Fibroblast of skin of left biceps (primary cell): ENCODE results near the gene SLAMF6.
"Not testable (repeated sequence)": the region's sequence is repeated elsewhere in the genome, so short reads cannot be mapped to it uniquely, and the experiment has no call there.

Experiments used
- DNase-seq, 2 experiments: peaks; one replicate each; pipeline ENCODE4 v3.0.0-alpha.2; 2013; ENCODE audit warnings: low read depth in 2 of 2

SLAMF6 gene

DNA sequence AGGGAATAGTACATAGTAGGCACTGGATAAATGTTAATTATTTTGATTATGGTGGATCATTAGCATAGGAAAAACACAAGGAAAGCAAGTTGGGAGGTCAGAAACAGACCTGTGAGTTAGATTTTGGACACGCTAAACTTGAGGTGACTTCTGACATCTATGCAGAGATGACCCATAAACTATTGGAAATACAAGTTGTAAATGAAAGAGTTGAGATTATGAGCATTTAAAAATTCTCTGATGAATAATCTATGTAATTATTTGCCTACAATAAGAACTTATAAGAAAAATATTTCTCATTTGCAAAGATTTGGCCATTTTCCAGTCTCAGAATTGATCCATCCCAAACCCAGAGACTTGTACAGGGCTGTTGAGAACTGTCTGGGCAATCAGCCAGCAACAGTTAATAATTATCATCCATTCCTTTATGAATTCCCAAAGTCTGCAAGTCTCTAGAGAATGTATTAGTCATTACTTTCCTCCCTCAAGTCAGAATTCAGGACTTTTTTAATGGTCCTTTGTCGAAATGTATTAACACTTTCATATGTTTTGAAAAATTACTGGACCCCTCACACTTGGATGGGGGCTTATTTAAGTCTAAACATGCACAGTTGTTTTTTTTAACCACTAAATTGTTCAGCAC, 19.4 kb upstream of the SLAMF6 start:
- DNase-seq = no peak

DNA sequence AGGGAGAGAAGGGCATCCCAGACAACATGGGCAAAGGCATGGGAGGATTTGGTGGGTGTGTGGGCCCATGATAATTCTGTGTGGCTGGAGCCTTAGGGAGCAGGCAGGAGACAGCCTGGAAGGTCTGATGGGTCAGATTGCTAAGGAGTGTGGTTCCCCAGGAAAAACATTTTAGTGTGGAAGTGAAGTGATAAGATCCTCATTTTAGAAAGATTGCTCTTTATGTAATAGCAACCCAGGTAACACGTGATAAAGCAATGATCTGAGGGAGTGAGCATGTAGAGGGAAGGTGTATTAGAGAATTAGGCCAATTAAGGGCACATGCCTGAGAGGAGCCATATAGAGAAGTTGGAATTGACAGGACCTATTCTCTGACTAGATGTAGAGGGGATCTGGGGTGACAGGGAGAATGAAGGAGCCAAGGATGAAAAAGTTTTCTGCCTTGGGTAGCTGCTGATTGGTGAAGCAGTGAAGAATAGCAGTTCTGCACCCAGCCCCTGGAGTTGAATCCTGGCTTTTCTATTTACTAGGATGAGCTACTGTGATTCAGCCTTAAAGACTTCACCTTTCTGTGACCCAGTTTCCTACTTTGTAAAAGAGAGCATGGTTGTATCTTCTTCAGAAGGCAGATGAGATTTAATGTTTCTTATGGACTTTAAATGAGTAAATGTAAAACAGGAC, 18.7 kb upstream of the SLAMF6 start:
- DNase-seq = no peak

DNA sequence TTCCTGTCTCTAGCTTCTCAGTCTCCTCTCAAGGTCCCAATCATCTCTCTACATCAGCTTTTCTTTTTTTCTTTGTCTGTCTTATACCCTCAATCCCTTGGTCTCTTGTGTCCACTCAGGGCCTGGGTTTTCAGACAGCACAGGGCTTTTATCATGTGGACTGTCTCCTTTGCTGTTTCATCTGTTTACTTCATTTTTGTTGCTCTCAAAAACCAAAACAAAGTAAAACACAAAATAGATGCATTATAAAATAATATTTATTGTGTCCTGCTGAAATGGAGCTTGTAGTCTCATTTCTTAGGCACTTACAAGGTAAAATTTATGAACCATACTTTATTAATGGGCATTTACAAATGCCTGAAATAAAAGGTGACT, 17.8 kb upstream of the SLAMF6 start:
- DNase-seq = no peak

DNA sequence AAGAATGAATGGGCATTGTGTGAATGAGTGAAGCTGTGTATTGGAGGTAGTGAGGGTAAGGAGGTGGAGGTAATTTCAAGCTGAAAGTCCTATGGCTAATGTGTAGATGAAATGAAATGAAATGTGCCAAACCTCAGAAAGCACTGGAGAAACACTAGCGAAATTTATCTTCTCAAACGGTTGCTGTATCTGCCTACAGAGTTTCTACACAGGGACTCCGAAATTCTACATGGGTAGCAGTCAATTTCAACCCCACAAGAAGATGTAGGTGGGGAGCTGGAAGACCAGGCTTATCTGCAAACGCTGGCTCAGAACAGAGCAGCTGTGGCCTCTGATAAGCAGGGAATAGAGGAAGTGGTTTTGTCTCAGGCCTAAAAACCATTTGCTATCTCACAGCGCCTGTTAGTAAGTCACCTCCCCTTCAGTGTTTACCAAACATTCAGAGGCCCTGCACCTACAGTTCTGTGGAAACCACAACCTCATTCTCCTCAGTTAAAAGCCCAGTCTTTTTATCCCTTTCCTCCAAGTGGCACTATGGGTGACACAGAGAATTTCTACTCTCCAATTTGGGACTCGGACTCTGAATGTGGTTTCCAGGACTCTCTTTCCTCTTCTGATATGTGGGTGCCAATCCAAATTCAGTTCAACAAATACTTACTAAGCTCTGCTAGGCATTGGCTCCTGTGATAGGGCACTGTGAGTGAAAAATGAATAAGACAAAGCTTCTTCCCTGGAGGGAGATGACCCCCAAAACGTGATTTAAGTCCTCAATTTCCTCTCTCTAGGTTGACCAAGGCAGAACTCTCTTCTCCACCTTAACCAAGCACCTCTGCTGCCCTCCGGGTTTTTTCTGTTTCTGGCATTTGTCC, 17.2 kb upstream of the SLAMF6 start:
- no peak for DNase-seq

DNA sequence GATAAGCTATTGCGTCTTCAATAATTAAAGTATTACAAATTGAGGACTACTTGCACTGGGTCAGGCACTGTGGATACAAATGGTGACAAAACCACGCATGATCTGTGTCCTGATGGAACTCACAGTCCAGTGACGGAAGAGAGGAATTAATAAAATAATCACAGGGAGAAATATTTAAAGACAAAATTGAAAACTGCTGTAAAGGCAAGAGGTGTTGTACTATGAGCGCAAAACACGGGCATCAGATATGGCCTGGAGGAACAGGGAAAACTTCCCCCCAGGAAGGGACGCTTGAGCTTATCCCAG, 16.6 kb upstream of the SLAMF6 start:
- no peak for DNase-seq

DNA sequence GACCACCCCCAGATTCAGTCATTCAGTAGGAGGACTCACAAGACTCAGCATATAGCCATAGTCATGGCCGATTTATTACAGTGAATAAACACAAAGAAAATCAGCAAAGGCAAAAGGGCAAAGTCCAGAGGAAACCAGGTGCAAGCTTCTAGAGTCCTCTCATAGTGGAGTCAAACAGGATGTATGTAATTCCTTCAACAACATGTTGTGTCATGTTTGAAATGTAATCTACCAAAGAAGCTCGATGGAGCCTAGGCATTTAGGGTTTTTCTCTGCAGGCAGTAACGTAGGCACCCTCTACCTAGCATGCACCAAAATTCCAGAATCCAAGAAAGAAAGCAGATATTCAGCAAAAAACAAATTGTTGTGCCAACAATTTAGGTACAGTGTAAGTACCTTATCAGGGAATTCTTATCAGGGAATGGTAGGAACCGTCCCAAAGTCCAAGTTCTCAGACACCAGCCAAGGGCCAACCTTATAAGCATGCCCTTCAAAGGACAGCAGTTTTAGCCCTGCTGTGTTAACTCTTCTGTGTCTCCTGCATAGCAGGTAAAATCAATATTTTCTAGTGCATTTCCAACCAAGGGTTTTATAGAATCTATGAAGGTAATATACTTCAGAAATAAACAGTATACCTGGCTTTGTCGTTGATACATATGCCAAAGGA, 16.1 kb upstream of the SLAMF6 start:
- no peak for DNase-seq

DNA sequence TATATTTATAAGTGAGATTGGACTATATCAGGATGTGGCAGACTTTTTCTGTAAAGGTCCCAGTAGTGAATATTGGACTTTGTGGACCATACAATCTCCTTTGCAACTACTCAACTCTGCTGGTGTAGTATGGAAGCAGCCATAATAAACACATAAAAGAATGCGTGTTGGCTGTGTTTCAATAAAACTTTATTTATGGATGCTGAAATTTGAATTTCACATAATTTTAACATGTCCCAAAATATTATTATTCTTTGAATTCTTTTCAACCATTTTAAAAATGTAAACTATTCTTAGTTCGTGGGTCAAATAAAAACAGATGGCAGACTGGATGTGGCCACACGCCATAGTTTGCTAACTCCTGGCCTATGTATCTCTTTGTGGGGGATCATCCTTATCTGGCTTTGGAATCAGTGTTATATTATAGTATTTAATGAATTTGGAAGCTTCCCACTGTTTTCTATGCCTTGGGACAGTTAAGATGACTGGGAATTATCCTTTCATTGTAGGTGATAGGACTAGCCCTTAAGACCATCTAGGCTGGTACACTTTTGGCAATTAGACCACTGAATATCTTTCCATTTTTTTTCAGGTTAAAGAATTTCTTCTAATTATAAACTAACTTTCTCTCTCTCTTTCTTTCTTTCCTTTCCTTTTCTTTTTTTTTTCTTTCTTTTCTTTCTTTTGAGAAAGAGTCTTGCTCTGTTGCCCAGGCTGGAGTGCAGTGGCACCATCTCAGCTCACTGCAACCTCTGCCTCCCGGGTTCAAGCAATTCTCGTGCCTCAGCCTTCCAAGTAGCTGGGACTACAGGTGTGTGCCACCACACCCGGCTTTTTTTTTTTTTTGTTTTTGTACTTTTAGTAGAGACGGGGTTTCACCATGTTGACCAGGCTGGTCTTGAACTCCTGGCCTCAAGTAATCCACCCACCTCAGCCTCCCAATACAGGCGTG, 14.9 kb upstream of the SLAMF6 start:
- no peak for DNase-seq

DNA sequence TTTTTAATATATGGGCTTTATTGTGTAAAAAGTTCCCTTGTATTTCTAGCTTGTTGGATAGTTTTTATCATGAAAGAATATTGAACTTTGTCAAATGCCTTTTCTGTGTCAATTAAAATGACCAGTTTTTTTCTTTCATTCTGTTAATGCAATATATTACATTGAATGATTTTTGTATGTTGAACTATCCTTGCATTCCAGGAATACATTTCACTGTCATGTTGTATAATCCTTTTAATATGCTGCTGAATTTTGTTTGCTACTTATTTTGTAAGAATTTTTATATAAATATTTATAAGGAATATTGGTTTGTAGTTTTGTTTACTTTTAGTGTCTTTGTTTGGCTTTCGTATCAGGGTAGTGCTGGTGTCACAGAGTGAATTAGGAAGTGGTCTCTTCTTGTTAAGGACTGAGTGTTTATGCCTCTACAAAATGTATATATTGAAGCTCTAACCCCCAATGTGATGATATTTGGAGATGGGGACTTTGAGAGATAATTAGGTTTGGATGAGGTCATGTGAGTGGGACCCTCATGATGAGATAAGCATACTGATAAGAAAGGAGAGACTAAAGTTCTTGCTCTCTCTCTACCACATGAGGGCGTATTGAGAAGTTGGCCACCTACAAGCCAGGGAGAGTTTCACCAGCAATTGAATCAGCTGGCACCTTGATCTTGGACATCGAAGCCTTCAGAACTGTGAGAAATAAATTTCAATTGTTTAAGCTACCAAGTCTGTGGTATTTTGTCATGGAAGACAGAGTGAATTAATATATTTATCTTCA, 12.0 kb upstream of the SLAMF6 start:
- DNase-seq = no peak

DNA sequence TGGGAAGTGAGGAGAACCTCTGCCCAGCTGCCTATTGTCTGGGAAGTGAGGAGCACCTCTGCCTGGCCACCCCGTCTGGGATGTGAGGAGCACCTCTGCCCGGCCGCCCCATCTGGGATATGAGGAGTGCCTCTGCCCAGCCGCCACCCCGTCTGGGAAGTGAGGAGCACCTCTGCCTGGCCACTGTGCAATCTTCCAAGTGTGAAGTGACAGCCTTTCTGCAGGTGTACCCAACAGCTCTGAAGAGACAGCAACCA, 9.4 kb upstream of the SLAMF6 start:
- not testable (repeated sequence) for DNase-seq

DNA sequence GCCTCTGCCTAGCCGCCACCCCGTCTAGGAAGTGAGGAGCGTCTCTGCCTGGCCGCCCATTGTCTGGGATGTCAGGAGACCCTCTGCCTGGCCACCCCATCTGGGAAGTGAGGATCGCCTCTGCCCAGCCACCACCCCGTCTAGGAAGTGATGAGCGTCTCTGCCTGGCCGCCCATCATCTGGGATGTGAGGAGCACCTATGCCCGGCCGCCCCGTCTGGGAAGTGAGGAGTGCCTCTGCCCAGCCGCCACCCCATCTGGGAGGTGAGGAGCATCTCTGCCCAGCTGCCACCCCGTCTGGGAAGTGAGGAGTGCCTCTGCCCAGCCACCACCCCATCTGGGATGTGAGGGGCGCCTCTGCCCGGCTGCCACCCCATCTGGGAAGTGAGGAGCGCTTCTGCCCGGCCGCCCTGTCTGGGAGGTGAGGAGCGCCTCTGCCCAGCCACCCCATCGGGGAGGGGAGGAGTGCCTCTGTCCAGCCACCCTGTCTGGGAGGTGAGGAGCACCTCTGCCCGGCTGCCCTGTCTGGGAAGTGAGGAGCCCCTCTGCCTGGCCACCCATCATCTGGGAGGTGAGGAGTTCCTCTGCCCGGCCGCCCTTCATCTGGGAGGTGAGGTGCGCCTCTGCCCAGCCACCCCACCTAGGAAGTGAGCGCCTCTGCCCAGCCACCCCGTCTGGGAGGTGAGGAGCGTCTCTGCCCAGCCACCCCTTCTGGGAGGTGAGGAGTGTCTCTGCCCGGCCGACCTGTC, 8.9 kb upstream of the SLAMF6 start:
- DNase-seq = not testable (repeated sequence)

DNA sequence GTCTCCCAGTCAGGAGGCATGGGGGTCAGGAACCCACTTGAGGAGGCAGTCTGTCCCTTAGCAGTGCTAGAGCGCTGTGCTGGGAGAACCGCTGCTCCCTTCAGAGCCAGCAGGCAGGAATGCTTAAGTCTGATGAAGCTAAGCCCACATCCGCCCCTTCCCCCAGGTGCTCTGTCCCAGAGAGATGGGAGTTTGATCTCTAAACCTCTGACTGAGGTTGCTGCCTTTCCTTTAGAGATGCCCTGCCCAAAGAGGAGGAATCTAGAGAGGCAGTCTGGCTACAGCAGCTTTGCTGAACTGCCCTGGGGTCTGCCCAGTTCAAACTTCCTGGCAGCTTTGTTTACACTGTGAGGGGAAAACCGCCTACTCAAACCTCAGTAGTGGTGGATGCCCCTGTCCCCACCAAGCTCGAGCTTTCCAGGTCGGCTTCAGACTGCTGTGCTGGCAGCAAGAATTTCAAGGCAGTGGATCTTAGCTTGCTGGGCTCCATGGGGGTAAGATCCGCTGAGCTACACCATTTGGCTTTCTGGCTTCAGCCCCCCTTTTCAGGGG, 6.4 kb upstream of the SLAMF6 start:
- DNase-seq = not testable (repeated sequence)

DNA sequence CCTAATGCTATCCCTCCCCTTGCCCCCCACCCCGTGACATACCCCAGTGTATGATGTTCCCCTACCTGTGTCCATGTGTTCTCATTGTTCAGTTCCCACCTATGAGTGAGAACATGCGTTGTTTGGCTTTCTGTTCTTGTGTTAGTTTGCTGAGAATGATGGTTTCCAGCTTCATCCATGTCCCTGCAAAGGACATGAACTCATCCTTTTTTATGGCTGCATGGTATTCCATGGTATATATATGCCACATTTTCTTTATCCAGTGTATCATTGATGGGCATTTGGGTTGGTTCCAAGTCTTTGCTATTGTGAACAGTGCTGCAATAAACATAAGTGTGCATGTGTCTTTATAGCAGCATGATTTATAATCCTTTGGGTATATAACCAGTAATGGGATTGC, 734 bp upstream of the SLAMF6 start:
- DNase-seq = not testable (repeated sequence)

DNA sequence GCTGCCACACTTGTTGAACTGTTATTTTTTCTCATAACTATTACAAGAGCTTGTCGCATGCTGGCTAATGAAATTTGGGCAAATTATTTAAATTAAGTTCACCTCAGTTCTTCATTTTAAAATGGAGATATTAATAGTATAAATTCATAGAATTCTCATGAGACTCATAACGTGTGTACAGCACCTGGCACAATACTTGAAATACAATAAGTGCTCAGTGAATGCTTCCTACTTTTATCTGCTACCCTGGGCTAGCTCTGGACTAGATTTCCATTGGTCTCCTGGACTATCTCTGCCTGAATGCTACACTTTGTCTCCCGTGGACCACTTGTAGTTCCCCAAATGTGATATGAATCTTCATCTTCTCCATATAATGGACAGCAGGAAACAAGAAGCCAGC, 919 bp downstream of the SLAMF6 start:
- DNase-seq = no peak

DNA sequence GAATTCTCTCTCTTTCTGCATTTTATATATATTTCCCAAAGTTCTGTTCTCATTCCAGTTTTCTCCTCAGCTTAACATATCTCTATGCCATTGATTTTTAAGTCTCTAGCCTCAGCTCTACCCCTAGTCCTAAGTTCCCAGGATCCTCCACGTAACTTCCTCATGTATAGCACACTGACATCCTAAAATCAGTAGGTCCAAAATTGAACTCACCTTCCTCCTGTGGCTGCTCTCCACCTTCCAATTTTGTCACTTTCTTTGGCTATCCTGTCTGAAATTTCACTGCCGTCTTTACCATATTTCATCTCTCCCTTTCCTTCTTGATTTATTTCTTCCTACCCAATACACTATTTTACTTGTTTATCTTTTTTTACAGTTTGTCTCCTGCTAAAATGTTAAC, 1.5 kb downstream of the SLAMF6 start:
- DNase-seq = no peak

DNA sequence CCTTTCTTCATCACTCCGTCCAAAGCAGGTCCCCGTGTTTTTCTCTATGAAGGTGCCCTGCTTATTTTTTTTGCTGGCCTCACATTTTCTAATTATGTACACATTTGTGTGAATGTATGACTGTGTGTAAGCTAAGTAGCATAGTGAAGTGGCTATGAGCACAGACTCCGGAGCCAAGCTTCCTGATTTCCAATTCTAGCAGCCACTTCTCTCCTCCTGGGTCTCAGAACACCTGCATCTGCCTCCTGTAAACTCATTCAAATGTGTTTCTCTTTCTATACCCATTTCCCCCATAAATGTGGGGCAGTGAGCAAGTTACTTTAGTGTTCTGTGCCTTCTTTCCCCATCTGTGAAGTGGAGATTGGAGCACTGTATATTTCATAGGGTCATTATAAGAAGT, 2.1 kb downstream of the SLAMF6 start:
- no peak for DNase-seq

DNA sequence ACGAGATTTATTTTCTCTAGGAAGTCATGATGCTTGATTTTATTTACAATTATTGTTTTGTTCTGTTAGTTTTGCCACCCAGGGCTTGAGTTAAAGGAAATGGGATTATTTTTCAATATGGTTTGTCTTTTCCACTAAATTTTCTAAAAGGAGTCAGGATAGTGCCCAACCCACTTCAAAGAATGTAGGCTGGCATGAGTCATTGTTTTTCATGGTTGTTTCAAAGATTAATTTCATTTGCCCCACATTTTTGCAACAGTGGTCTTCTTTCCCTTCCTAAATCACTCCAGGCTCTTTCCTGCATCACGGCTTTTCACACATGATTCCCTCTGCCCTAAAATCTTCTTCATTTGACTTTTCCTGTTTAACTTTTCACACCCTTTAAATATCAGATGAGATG, 2.5 kb downstream of the SLAMF6 start:
- DNase-seq = no peak

DNA sequence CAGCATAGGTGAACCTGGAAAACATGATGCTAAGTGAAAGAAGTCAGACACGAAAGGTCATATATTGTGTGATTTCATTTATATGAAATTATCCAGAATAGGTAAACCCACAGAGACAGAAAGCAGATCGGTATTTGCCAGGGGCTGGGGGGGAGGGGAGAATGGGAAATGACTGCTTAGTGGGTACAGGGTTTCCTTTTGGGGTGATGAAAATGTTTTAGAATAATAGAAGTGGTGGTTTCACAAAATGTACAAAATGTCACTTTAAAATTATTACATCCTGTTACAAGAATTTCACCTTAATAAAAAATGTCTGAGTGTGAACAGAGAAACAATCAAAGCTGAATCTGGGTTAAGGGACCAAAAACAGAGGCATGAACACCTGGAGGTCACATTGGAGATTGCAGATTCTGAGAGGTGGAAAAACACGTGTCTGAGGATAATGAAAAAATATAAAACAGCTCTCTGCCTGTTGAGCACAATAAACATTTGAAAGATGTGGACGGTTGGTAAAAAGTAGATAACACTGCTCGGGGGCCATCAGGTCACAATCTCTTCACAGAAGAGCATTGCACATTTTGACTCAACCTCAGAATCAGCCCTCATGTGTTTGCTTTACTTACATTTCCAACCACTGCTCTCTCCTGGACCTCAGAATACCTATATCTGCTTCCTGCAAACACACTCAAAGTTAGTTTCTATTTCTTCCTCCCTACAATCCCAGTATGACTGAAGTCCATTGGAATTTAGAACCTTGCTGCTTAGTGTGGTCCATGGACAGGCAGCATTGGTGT, 3.2 kb downstream of the SLAMF6 start:
- DNase-seq = no peak

DNA sequence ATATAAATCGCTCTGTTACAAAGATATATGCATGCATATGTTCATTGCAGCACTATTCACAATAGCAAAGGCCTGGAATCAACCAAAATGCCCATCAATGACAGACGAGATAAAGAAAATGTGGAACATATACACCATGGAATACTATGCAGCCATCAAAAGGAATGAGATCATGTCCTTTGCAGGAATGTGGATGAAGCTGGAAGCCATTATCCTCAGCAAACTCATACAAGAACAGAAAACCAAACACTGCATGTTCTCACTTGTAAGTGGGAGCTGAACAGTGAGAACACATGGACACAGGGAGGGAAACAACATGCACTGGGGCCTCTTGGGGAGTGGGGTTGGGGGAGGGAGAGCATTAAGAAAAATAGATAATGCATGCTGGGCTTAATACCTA, 5.5 kb downstream of the SLAMF6 start:
- DNase-seq = not testable (repeated sequence)

DNA sequence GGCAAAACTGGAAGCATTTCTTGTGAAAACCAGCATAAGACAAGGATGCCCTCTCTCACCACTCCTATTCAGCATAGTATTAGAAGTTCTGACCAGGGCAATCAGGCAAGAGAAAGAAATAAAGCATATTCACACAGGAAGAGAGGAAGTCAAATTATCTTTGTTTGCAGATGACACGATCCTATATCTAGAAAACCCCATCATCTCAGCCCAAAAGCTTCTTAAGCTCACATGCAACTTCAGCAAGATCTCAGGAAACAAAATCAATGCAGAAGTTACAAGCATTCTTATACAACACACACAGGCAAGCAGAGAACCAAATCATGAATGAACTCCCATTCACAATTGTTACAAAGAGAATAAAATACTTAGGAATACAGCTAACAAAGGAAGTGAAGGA, 7.1 kb downstream of the SLAMF6 start:
- DNase-seq = not testable (repeated sequence)
